SU-DHL-6 (cell line): ENCODE measurements around the gene STARD8.

ENCODE experiments used
- H2AFZ ChIP-seq: fragments of 200-600 bp; sonication (generic); 2 replicates; pipeline ENCODE4 v1.6.1; 2014; ENCODE audit warnings: low read depth, mild to moderate bottlenecking, moderate library complexity, mixed read lengths, antibody characterized with exemption, low read length; ENCODE audit not compliant: severe bottlenecking
- H3F3A ChIP-seq: fragments of 200-600 bp; shearing (Covaris generic); 2 replicates; pipeline ENCODE4 v1.6.0; 2016; ENCODE audit warnings: antibody characterized with exemption, mild to moderate bottlenecking; ENCODE audit not compliant: insufficient read depth
- H3K27ac ChIP-seq: fragments of 200-600 bp; sonication (generic); 2 replicates; pipeline ENCODE4 v1.5.1; 2016; ENCODE audit warnings: low read depth, mild to moderate bottlenecking, low read length, moderate library complexity, mixed read lengths
- H3K27me3 ChIP-seq: fragments of 200-600 bp; sonication (generic), shearing (Covaris generic); 2 replicates; pipeline ENCODE4 v1.6.0; 2014; ENCODE audit warnings: mild to moderate bottlenecking, low read length
- H3K36me3 ChIP-seq: fragments of 200-600 bp; sonication (generic); 2 replicates; pipeline ENCODE4 v1.6.1; 2014; ENCODE audit warnings: mild to moderate bottlenecking, low read length, mixed read lengths
- H3K4me2 ChIP-seq: fragments of 300-600, 200-600 bp; shearing (Covaris generic), sonication (generic); 2 replicates; pipeline ENCODE4 v1.6.0; 2014; ENCODE audit warnings: low read length, low read depth, mild to moderate bottlenecking; ENCODE audit not compliant: poor library complexity, severe bottlenecking
- H3K4me3 ChIP-seq: fragments of 200-600 bp; sonication (generic); 2 replicates; pipeline ENCODE4 v1.5.1; 2014; ENCODE audit warnings: antibody characterized with exemption, low read length, mild to moderate bottlenecking, mixed read lengths; ENCODE audit not compliant: insufficient read depth, poor library complexity, severe bottlenecking
- H3K79me2 ChIP-seq: fragments of 200-600 bp; sonication (generic); 2 replicates; pipeline ENCODE4 v1.6.1; 2014; ENCODE audit warnings: mild to moderate bottlenecking, low read length, moderate library complexity; ENCODE audit not compliant: insufficient read depth
- H3K9ac ChIP-seq: fragments of 200-600 bp; sonication (generic); 2 replicates; pipeline ENCODE4 v1.7.0; 2014; ENCODE audit warnings: mild to moderate bottlenecking, low read length
- H3K9me2 ChIP-seq: fragments of 200-600 bp; sonication (generic); replicated peaks from 2 replicates; pipeline ENCODE4 v1.6.1; 2014; ENCODE audit warnings: low read length; ENCODE audit not compliant: insufficient read depth
- H3K9me3 ChIP-seq: fragments of 200-600 bp; sonication (generic); 2 replicates; pipeline ENCODE4 v1.6.1; 2014; ENCODE audit warnings: low read length, mixed read lengths; ENCODE audit not compliant: insufficient read depth
- H4K20me1 ChIP-seq: fragments of 200-600 bp; sonication (generic); 2 replicates; pipeline ENCODE4 v1.6.1; 2014; ENCODE audit warnings: low read depth, mild to moderate bottlenecking, antibody characterized with exemption, low read length, moderate library complexity, mixed read lengths
- CTCF ChIP-seq: fragments of 200-600 bp; sonication (generic); IDR thresholded peaks from one replicate; pipeline ENCODE4 v1.5.1; 2017; ENCODE audit warnings: antibody characterized with exemption, mild to moderate bottlenecking, low read length, moderate library complexity; ENCODE audit not compliant: insufficient read depth, poor library complexity, severe bottlenecking
- EZH2phosphoT487 ChIP-seq: fragments of 200-600 bp; sonication (generic), shearing (Covaris generic); conservative IDR thresholded peaks from 2 replicates; pipeline ENCODE4 v1.6.1; 2018; ENCODE audit warnings: mild to moderate bottlenecking, antibody characterized with exemption, low read length, moderate library complexity, mixed read lengths

Gene STARD8

GRCh38 chrX:68698942-68699341 is 51.5 kb downstream of the STARD8 start:
- Histone ChIP-seq H3F3A (no peaks in the 10 kb centered on the region), H3K27ac (no peak overlapping the region)

GRCh38 chrX:68699960-68700746 is 52.7 kb downstream of the STARD8 start:
- no peaks in the 10 kb centered on the region for H3K79me2 ChIP-seq
- TF ChIP-seq CTCF (no peak), EZH2phosphoT487 (no peak)
- H3K27me3 ChIP-seq, result no peaks in the 10 kb centered on the region
- no peaks in the 10 kb centered on the region for H4K20me1 ChIP-seq
- H3K36me3 ChIP-seq, result no peaks in the 10 kb centered on the region
- no peak overlapping the region for H2AFZ ChIP-seq
- no peaks in the 10 kb centered on the region for H3K9me2 ChIP-seq
- no peak overlapping the region for H3K4me2 ChIP-seq
- H3K9ac ChIP-seq, result no peak overlapping the region
- no peak overlapping the region for H3K27ac ChIP-seq
- H3K4me3 ChIP-seq, result no peak overlapping the region
- no peaks in the 10 kb centered on the region for H3F3A ChIP-seq
- H3K9me3 ChIP-seq, result no peaks in the 10 kb centered on the region

More at GRCh38 chrX:68698942-68699341, 51.5 kb downstream of the STARD8 start:
- Histone ChIP-seq H4K20me1 (no peaks in the 10 kb centered on the region), H3K36me3 (no peaks in the 10 kb centered on the region), H3K9me3 (no peaks in the 10 kb centered on the region), H3K9ac (no peak overlapping the region), H2AFZ (no peak overlapping the region), H3K4me2 (no peak overlapping the region), H3K79me2 (no peaks in the 10 kb centered on the region), H3K4me3 (no peak overlapping the region), H3K9me2 (no peaks in the 10 kb centered on the region), H3K27me3 (no peaks in the 10 kb centered on the region)
- TF ChIP-seq EZH2phosphoT487 (no peak), CTCF (no peak)

GRCh38 chrX:68703369-68703768 is 55.9 kb downstream of the STARD8 start:
- Histone ChIP-seq H3F3A (no peaks in the 10 kb centered on the region), H3K9me3 (no peaks in the 10 kb centered on the region), H4K20me1 (no peaks in the 10 kb centered on the region), H3K36me3 (no peaks in the 10 kb centered on the region), H3K9ac (no peak overlapping the region), H3K27ac (no peak overlapping the region), H2AFZ (no peak overlapping the region), H3K9me2 (no peaks in the 10 kb centered on the region), H3K79me2 (no peaks in the 10 kb centered on the region), H3K27me3 (no peaks in the 10 kb centered on the region), H3K4me3 (no peak overlapping the region), H3K4me2 (no peak overlapping the region)
- no peak for TF ChIP-seq CTCF
- no peak for TF ChIP-seq EZH2phosphoT487
